GM12874 (cell line): ENCODE measurements around the gene CBX1.
A peak's percentile ranks its signal among the peaks of the same experiment; 100 is the strongest.

ENCODE experiments used
- CTCF ChIP-seq: IDR thresholded peaks from 2 replicates; pipeline ENCODE4 v1.5.1; 2011; ENCODE audit warnings: low read depth, mild to moderate bottlenecking, control low read depth, low read length, moderate library complexity; ENCODE audit not compliant: insufficient read depth

The CBX1 gene

GRCh38 chr17:48031966-48032365, 69.3 kb downstream of the CBX1 start:
- TF ChIP-seq CTCF: no peak

- no peak for TF ChIP-seq CTCF
Observed at GRCh38 chr17:48030531-48030930, 70.7 kb downstream of the CBX1 start.

- no peak for TF ChIP-seq CTCF
Observed at GRCh38 chr17:48028736-48029135, 72.5 kb downstream of the CBX1 start.

GRCh38 chr17:48027322-48027981, 73.8 kb downstream of the CBX1 start:
- no peak for TF ChIP-seq CTCF

- TF ChIP-seq CTCF: peak; percentile 96
Observed at GRCh38 chr17:48026502-48027321, 74.6 kb downstream of the CBX1 start.

DNA sequence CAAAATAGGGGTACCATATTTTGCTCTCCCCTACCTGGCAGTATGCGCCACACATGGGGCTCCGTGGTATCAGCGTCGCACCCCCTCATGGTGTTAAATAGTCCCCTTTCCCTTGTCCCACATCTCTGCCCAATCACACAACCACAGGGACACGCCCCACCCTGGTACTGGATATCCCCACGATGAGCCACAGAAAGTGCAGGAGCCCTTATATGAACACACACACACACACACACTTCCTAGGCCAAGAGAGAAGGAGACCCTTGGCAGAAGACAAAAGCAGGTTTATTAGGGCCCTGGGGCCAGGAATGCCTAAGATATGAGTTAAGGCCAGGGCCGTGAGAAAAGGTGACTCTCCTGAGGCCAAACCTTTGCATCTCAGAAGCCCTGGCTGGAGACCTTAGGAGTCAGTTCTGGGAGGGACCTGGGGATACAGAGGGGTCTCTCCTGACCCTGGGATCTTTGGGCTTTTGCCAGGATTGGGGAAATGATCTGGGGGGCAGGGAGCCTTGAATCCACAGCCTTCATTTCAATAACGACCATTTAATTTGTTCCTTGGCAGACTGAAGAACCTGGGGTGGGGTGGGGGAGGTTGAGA, 75.3 kb downstream of the CBX1 start:
- TF ChIP-seq CTCF: no peak

GRCh38 chr17:48025040-48025903, 76.0 kb downstream of the CBX1 start:
- TF ChIP-seq CTCF: peak; percentile 89
